HCT116 (cell line): ENCODE data around the gene PACRG. TPM values are rescaled to one million over a fixed set of nuclear protein-coding genes. Genes with fewer than 3 reads are reported as not detected.

ENCODE experiments used
- ATAC-seq: fragments of 200-7000 bp; cut with Tn5 transposase; 2 replicates; pipeline ENCODE4 v1.9.1; 2020; ENCODE audit warnings: mild to moderate bottlenecking, moderate library complexity
- BruUV-seq: library from RNA; stranded (reverse); fragments of 400-500 nt; replicated peaks from 2 replicates; lab custom pipeline; 2021; lab: Mats Ljungman, UMichigan
- CTCF ChIA-PET: fragments of 300-600 bp; sonication (Branson Sonifier 250); formaldehyde crosslinking; loops from one replicate; lab custom pipeline; 2021; ENCODE audit warnings: antibody characterized with exemption; lab: Charles Lee
- POLR2A ChIA-PET: fragments of 300-600, 350-600 bp; sonication (Branson Sonifier 250); formaldehyde crosslinking; loops from one replicate; lab custom pipeline; 2021; ENCODE audit warnings: antibody characterized with exemption; lab: Charles Lee
- RAD21 ChIA-PET, 2 experiments: fragments of 300-600 bp; sonication (Branson Sonifier 250); formaldehyde crosslinking; loops; one replicate each; lab custom pipeline; 2023; ENCODE audit warnings: low total read pairs in 2 of 2; ENCODE audit not compliant: uncharacterized antibody in 2 of 2, unreplicated experiment in 2 of 2, low non-redundant PET in 1 of 2; lab: Charles Lee
- DNase-seq: peaks from one replicate; pipeline ENCODE4 v3.0.0-alpha.2; 2010; ENCODE audit warnings: low read depth, low spot score
- H2AFZ ChIP-seq: fragments of 200-600 bp; shearing (Covaris generic), sonication (generic); 2 replicates; pipeline ENCODE4 v1.6.1; 2017; ENCODE audit warnings: low read depth, mixed run types, mixed read lengths, antibody characterized with exemption, low read length; ENCODE audit not compliant: poor library complexity, severe bottlenecking
- H3K27ac ChIP-seq: 2 replicates; pipeline ENCODE4 v1.5.1; 2012; ENCODE audit warnings: low read depth, low read length
- H3K27me3 ChIP-seq: fragments of 200-600 bp; sonication (generic); 2 replicates; pipeline ENCODE4 v1.6.1; 2016; ENCODE audit warnings: mixed run types, low read length, mixed read lengths; ENCODE audit not compliant: insufficient read depth
- H3K36me3 ChIP-seq, 2 experiments: fragments of 200-500 bp in 1 of 2; fragments of 200-600 bp in 1 of 2; sonication (Bioruptor generic) in 1 of 2; sonication (generic) in 1 of 2; 2 replicates each; pipeline versions ENCODE4 v1.5.1 to v1.6.1; 2014 to 2016; ENCODE audit warnings: low read length in 2 of 2, inconsistent platforms in 1 of 2, mixed read lengths in 1 of 2, mixed run types in 1 of 2; ENCODE audit not compliant: insufficient read depth in 2 of 2, control insufficient read depth in 1 of 2
- H3K4me1 ChIP-seq, 2 experiments: fragments of 200-600 bp in 1 of 2; sonication (generic) in 1 of 2; 2 replicates each; pipeline versions ENCODE4 v1.5.1 to v1.6.1; 2012 to 2017; ENCODE audit warnings: low read length in 2 of 2, inconsistent platforms in 1 of 2, mild to moderate bottlenecking in 1 of 2, mixed read lengths in 1 of 2, mixed run types in 1 of 2, moderate library complexity in 1 of 2; ENCODE audit not compliant: insufficient read depth in 2 of 2, control insufficient read depth in 1 of 2
- H3K4me2 ChIP-seq: fragments of 200-600 bp; sonication (generic); 2 replicates; pipeline ENCODE4 v1.6.1; 2017; ENCODE audit warnings: mixed run types, low read length, mixed read lengths
- H3K4me3 ChIP-seq, 2 experiments: fragments of 200-600 bp in 1 of 2; sonication (generic) in 1 of 2; replicated peaks in 1 of 2; 2 replicates each; pipeline ENCODE4 v1.5.1; 2011 to 2016; ENCODE audit warnings: low read length in 2 of 2, control low read depth in 1 of 2, low read depth in 1 of 2, mild to moderate bottlenecking in 1 of 2, mixed read lengths in 1 of 2, mixed run types in 1 of 2
- H3K79me2 ChIP-seq: fragments of 200-600 bp; sonication (generic); 2 replicates; pipeline ENCODE4 v1.6.1; 2017; ENCODE audit warnings: mild to moderate bottlenecking, mixed run types, low read length, moderate library complexity, mixed read lengths; ENCODE audit not compliant: insufficient read depth
- H3K9ac ChIP-seq: fragments of 200-600 bp; sonication (generic); 2 replicates; pipeline ENCODE4 v1.6.1; 2016; ENCODE audit warnings: low read length, mixed read lengths
- H3K9me2 ChIP-seq: fragments of 200-600 bp; sonication (generic), shearing (Covaris generic); 2 replicates; pipeline ENCODE4 v1.6.1; 2017; ENCODE audit warnings: mixed run types, mild to moderate bottlenecking, moderate library complexity; ENCODE audit not compliant: insufficient read depth
- H3K9me3 ChIP-seq, 2 experiments: fragments of 200-500 bp in 1 of 2; fragments of 200-600 bp in 1 of 2; sonication (Bioruptor generic) in 1 of 2; sonication (generic) in 1 of 2; 2 replicates each; pipeline ENCODE4 v1.6.1; 2014 to 2017; ENCODE audit warnings: low read length in 2 of 2, mixed read lengths in 2 of 2, inconsistent platforms in 1 of 2, low read depth in 1 of 2, mild to moderate bottlenecking in 1 of 2, mixed run types in 1 of 2, moderate library complexity in 1 of 2; ENCODE audit not compliant: control insufficient read depth in 1 of 2, insufficient read depth in 1 of 2
- H4K20me1 ChIP-seq: fragments of 200-600 bp; sonication (generic), shearing (Covaris generic); 2 replicates; pipeline ENCODE4 v1.6.1; 2017; ENCODE audit warnings: mixed run types, mild to moderate bottlenecking, moderate library complexity; ENCODE audit not compliant: insufficient read depth
- CBX3 ChIP-seq: IDR thresholded peaks from 2 replicates; pipeline ENCODE4 v1.6.1; 2012; ENCODE audit warnings: low read depth
- CTCF ChIP-seq, 3 experiments: fragments of 200-600 bp in 1 of 3; sonication (generic) in 1 of 3; IDR thresholded peaks in 2 of 3; conservative IDR thresholded peaks in 1 of 3; 2 replicates each; pipeline ENCODE4 v1.5.1; 2012 to 2017; ENCODE audit warnings: low read depth in 2 of 3, low read length in 2 of 3, antibody characterized with exemption in 1 of 3, borderline replicate concordance in 1 of 3, control low read depth in 1 of 3, mild to moderate bottlenecking in 1 of 3, mixed read lengths in 1 of 3, mixed run types in 1 of 3, moderate library complexity in 1 of 3; ENCODE audit not compliant: insufficient read depth in 1 of 3
- EGR1 ChIP-seq: IDR thresholded peaks from 2 replicates; pipeline ENCODE4 v1.6.1; 2012; ENCODE audit warnings: low read depth
- ELF1 ChIP-seq: IDR thresholded peaks from 2 replicates; pipeline ENCODE4 v1.6.1; 2012; ENCODE audit warnings: low read depth, borderline replicate concordance
- EZH2 ChIP-seq: fragments of 200-600 bp; sonication (generic); IDR thresholded peaks from 2 replicates; pipeline ENCODE4 v1.6.1; 2017; ENCODE audit warnings: antibody characterized with exemption, mixed run types
- EZH2phosphoT487 ChIP-seq: fragments of 200-600 bp; IDR thresholded peaks from 2 replicates; pipeline ENCODE4 v1.6.1; 2018; ENCODE audit warnings: antibody characterized with exemption, borderline replicate concordance
- JUND ChIP-seq: IDR thresholded peaks from 2 replicates; pipeline ENCODE4 v1.6.1; 2012
- POLR2A ChIP-seq: IDR thresholded peaks from 2 replicates; pipeline ENCODE4 v1.7.0; 2011; ENCODE audit warnings: borderline replicate concordance; ENCODE audit not compliant: insufficient read depth, insufficient read length; ENCODE audit errors: extremely low read depth
- POLR2AphosphoS5 ChIP-seq: IDR thresholded peaks from 2 replicates; pipeline ENCODE4 v1.6.1; 2011; ENCODE audit warnings: mild to moderate bottlenecking, low read depth, low read length, moderate library complexity
- RAD21 ChIP-seq: IDR thresholded peaks from 2 replicates; pipeline ENCODE4 v1.6.1; 2012; ENCODE audit warnings: low read depth, mild to moderate bottlenecking
- REST ChIP-seq: IDR thresholded peaks from 2 replicates; pipeline ENCODE4 v1.6.1; 2012; ENCODE audit warnings: low read depth
- SIN3A ChIP-seq: IDR thresholded peaks from 2 replicates; pipeline ENCODE4 v1.6.1; 2012; ENCODE audit warnings: low read depth
- SP1 ChIP-seq: IDR thresholded peaks from 2 replicates; pipeline ENCODE4 v1.6.1; 2012; ENCODE audit warnings: low read depth
- SRF ChIP-seq: IDR thresholded peaks from 2 replicates; pipeline ENCODE4 v1.6.1; 2012; ENCODE audit warnings: low read depth
- ZBTB33 ChIP-seq: IDR thresholded peaks from 2 replicates; pipeline ENCODE4 v1.6.1; 2011; ENCODE audit warnings: mild to moderate bottlenecking, low read length, moderate library complexity; ENCODE audit not compliant: insufficient replicate concordance; ENCODE audit errors: extremely low read depth
- ZFX ChIP-seq: fragments of 450-650 bp; IDR thresholded peaks from 2 replicates; pipeline ENCODE4 v1.6.1; 2017
- ZNF274 ChIP-seq: fragments of 200-500 bp; sonication (Bioruptor generic); IDR thresholded peaks from 2 replicates; pipeline ENCODE4 v1.6.1; 2014; ENCODE audit warnings: mild to moderate bottlenecking, low read depth, low read length, inconsistent platforms
- intact Hi-C: fragments of 100-400 bp; cut with micrococcal nuclease; formaldehyde crosslinking; loops from 2 replicates; pipeline ENCODE4 v1.10.0; 2022
- total RNA-seq: library from RNA; stranded (reverse); gene quantifications from one replicate; pipeline ENCODE4 v1.2.1, GENCODE V29; 2021; ENCODE audit not compliant: unreplicated experiment
- TF ChIP-seq, protein P1 (sequence below): IDR thresholded peaks from 2 replicates; pipeline ENCODE4 v1.6.1; 2012
- TF ChIP-seq, protein P2 (sequence below): IDR thresholded peaks from 2 replicates; pipeline ENCODE4 v1.6.1; 2012

The PACRG gene
- total RNA-seq, 1 experiment from 2014 or later, result 0.71 TPM

DNA sequence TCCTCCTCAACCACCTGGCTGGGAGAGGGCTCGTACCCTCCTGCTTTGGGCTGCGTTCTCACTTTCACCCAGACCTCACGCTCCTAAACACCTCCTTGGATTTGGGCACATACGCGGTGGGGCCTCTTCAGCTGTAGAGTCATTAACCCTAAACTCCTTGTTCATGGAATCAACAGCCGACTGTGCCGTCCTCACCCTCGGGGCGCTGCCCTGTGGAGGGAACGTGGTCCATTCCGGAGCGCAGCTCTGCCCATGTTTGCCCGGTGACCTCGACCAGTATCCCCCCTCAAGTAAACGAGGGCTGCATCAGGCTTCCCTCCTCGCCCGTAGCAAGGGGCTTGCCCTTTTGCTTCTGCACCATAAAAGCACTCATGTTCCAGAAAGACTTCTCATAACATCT, 512.8 kb downstream of the PACRG start:
- no peaks in the 10 kb centered on the region for H3K79me2 ChIP-seq
- no peaks in the 10 kb centered on the region for H3K9me2 ChIP-seq
- DNase-seq (no peak), ATAC-seq (no peak)
- no peak overlapping the region for H3K4me3 ChIP-seq
- no peaks in the 10 kb centered on the region for H3K27me3 ChIP-seq
- ChIA-PET RAD21 (no interaction called here), CTCF (no interaction called here), POLR2A (no interaction called here)
- no peak overlapping the region for H3K9ac ChIP-seq
- H4K20me1 ChIP-seq, result no peaks in the 10 kb centered on the region
- H3K9me3 ChIP-seq, result no peaks in the 10 kb centered on the region
- H3K4me1 ChIP-seq, result no peaks in the 10 kb centered on the region
- TF ChIP-seq CBX3 (no peak), EZH2phosphoT487 (no peak), REST (no peak), RAD21 (no peak), ZFX (no peak), CTCF (IDR thresholded peaks at IDR 0.05 in 2 of 3, conservative IDR thresholded peaks at IDR 0.05 in 1 of 3; ENCODE audit: borderline replicate concordance in 1 of 3, insufficient read depth in 1 of 3, low read depth in 2 of 3, low read length in 2 of 3) (no peak), SRF (no peak), JUND (no peak), EZH2 (no peak), ZBTB33 (no peak), SP1 (no peak), SIN3A (no peak), ELF1 (no peak), EGR1 (no peak), POLR2A (no peak), POLR2AphosphoS5 (no peak), ZNF274 (no peak)
- TF ChIP-seq, protein P1, sequence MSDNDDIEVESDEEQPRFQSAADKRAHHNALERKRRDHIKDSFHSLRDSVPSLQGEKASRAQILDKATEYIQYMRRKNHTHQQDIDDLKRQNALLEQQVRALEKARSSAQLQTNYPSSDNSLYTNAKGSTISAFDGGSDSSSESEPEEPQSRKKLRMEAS, result no peak
- TF ChIP-seq, protein P2, sequence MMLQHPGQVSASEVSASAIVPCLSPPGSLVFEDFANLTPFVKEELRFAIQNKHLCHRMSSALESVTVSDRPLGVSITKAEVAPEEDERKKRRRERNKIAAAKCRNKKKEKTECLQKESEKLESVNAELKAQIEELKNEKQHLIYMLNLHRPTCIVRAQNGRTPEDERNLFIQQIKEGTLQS, result no peak
- H3K27ac ChIP-seq, result no peak overlapping the region
- intact Hi-C loops, result no loop called here
- H2AFZ ChIP-seq, result no peak overlapping the region
- no peak overlapping the region for H3K4me2 ChIP-seq
- no TSS peak for BruUV-seq
- H3K36me3 ChIP-seq, result no peaks in the 10 kb centered on the region
